Measurements from ENCODE around the gene C11orf24.

- TF ChIP-seq, protein P1, sequence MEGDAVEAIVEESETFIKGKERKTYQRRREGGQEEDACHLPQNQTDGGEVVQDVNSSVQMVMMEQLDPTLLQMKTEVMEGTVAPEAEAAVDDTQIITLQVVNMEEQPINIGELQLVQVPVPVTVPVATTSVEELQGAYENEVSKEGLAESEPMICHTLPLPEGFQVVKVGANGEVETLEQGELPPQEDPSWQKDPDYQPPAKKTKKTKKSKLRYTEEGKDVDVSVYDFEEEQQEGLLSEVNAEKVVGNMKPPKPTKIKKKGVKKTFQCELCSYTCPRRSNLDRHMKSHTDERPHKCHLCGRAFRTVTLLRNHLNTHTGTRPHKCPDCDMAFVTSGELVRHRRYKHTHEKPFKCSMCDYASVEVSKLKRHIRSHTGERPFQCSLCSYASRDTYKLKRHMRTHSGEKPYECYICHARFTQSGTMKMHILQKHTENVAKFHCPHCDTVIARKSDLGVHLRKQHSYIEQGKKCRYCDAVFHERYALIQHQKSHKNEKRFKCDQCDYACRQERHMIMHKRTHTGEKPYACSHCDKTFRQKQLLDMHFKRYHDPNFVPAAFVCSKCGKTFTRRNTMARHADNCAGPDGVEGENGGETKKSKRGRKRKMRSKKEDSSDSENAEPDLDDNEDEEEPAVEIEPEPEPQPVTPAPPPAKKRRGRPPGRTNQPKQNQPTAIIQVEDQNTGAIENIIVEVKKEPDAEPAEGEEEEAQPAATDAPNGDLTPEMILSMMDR (conservative IDR thresholded peaks at IDR 0.05) = peak; percentile 95
- TF ChIP-seq EZH2 (IDR thresholded peaks at IDR 0.05; ENCODE audit: low read depth) = no peak
These were observed 14.1 kb downstream of the C11orf24 start for GRCh38 chr11:68257477-68258362.
